Activated CD8-positive, alpha-beta memory T cell treated with anti-CD3 and anti-CD28 coated beads, Interleukin-2, amount 50 U/mL, for 1 hour (primary cell): ENCODE measurements around the gene MESP2.
A peak's percentile ranks its signal among the peaks of the same experiment; 100 is the strongest.

ENCODE experiments used
- DNase-seq: peaks from one replicate; pipeline ENCODE4 v3.0.0-alpha.2; 2020; ENCODE audit errors: extremely low read depth

The MESP2 gene

DNA sequence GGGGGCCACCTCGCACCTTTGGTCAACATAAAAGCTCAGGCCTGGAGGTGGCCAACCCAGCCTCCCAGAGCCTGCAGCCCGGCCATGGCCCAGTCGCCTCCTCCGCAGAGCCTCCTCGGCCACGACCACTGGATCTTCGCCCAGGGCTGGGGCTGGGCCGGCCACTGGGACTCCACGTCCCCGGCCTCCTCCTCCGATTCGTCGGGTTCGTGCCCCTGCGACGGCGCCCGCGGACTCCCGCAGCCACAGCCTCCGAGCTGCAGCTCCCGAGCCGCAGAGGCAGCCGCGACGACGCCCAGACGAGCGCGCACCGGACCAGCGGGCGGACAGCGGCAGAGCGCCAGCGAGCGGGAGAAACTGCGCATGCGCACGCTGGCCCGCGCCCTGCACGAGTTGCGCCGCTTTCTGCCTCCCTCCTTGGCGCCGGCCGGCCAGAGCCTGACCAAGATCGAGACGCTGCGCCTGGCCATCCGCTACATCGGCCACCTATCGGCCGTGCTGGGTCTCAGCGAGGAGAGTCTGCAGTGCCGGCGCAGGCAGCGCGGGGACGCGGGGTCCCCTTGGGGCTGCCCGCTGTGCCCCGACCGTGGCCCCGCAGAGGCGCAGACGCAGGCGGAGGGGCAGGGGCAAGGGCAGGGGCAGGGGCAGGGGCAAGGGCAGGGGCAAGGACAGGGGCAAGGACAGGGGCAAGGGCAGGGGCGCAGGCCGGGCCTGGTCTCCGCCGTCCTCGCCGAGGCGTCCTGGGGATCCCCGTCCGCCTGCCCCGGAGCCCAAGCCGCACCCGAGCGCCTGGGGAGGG, at the start of gene MESP2:
TSS of gene MESP2 (plus strand) at position 59 of the 799 bp plus-strand sequence. CDS start at position 85, 26 bp downstream.
- no peak for DNase-seq

DNA sequence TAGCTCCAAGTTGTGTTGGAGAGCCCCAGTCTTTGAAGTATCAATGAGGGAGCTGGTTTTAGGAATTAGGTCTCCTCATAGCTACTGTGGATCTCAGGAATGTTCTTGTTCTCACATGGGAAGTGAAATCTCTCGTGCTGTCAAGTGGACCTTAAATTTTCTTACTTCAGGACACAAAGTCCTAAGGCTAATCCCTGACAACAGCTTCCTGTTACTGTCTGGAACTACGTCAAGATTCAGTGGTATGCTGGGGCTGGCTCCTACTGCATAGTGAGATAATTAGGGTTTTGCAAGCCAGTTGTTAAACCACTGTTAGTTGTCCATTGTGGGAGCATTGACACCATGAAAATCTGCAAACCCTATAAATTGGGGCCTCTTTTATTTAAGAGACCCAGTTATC, 47.9 kb upstream of the MESP2 start:
- DNase-seq = no peak

DNA sequence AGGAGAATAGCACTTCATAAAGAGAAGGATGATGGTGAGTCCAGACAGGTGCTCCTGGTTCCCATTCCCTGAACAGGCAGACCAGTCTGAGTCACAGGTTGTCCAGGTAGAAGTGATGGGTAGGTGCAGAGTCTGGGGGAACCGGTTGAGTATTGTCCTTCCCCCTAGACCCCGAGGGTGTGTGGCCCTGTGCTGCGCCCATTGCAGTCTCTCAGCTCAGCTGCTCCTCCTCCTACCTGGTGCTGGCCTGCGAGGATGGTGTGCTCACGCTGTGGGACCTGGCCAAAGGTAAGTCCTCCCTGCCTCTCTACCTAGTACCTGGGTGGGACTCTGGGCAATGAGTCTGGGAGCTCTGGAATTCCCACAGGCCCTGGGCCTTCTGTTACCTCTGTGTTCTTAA, 44.9 kb upstream of the MESP2 start:
- DNase-seq = no peak

- DNase-seq = no peak
Observed at GRCh38 chr15:89732451-89733172, 43.5 kb upstream of the MESP2 start.

- DNase-seq = no peak
Observed at GRCh38 chr15:89735773-89736172, 40.4 kb upstream of the MESP2 start.

GRCh38 chr15:89740137-89740536, 36.0 kb upstream of the MESP2 start:
- peak; percentile 25 for DNase-seq

DNA sequence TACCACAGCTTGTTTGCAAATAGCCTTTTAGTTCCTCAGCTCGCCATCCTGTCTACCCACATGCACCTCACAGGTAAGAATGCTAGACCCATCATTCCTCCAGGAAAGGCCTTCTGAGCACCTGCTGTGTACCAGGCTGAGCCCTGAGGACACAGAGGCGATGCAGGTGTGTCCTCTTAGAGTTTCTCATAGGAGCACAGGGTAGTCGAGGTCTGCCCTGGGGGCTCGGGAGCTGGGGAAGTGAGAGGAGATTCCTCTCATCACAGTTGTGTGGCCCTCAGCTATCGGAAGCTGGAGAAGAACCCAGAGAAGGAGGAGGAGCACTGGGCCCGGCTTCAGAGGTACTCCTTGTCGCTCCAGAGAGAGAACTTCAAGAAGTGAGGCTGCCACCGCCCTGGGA, 33.1 kb upstream of the MESP2 start:
- DNase-seq = no peak

DNA sequence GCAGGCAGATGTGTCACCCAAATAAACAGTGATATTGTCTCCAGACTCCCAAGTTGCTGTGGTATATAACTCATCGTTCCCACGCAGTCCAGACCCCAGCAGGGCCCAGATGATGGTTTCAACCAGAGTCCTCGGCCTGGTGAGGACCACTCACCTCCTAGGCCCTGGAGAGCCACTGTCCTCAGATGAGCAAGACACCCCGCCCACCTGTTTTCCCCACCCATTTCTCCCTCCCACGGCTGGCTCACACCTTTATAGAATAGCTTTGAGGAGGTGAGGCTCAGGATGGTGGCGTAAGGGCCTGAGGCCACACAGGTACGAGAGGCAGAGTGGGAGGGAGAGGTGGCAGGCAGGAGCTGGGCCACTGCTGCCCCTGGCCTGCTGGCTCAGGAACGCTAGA, 32.5 kb upstream of the MESP2 start:
- no peak for DNase-seq

DNA sequence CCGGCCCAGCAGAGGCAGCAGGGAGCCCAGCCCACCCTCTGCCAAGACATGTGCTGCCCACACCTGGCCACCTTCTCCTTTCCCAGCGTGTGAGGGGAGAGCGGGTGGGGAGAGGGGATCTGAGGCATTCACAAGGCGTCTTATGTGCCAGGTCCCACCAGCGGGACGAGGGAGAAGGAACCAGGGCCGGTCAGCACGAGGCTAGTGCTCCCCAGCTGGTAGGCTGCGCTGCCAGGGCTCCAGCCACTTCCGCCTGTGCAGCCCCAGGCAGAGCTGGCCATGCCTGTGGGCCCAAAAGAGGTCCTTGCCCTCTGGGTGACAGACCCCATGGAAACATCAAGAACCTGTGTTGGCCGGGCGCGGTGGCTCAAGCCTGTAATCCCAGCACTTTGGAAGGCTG, 31.0 kb upstream of the MESP2 start:
- no peak for DNase-seq

- no peak for DNase-seq
Observed at GRCh38 chr15:89745768-89746167, 30.4 kb upstream of the MESP2 start.

DNA sequence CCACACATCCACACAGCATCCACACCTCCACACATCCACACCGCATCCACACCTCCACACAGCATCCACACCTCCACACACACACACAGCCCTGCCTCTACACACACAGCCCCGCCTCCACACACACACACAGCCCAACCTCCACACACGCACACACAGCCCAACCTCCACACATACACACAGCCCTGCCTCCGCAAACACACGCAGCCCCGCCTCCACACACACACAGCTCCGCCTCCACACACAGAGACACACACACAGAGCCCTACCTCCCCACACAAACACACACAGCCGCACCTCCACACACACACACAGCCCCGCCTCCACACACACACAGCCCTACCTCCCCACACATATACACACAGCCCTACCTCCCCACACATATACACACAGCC, 29.7 kb upstream of the MESP2 start:
- no peak for DNase-seq

- no peak for DNase-seq
Observed at GRCh38 chr15:89747708-89748682, 28.1 kb upstream of the MESP2 start.

GRCh38 chr15:89749054-89749453, 27.1 kb upstream of the MESP2 start:
- no peak for DNase-seq

DNA sequence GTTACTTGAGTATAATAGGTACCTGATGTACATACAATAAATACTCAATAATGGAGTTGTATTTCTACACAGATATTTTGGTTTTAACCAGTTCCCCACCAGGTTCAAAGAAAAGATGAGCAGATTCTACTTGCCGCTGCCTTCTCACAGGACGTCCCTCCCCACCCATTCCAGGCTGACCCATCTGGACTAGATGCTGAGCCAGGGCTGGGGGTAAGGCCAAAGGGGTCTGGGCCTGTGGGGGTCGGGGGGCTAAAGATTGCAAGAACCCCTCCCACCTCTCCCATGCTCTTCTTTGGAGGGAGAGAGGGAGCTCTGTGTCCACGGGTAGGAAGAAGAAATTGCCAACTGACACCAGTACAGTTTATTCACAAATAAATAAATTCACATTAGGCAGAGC, 26.6 kb upstream of the MESP2 start:
- DNase-seq = no peak

- DNase-seq = no peak
Observed at GRCh38 chr15:89749951-89750559, 26.1 kb upstream of the MESP2 start.

GRCh38 chr15:89750560-89751542, 25.3 kb upstream of the MESP2 start, which contains the start of gene MESP1:
Gene MESP1, minus strand, starts transcription at chr15:89751249. Its CDS starts 18 bp downstream, at chr15:89751231.
- DNase-seq = peak; percentile 61

DNA sequence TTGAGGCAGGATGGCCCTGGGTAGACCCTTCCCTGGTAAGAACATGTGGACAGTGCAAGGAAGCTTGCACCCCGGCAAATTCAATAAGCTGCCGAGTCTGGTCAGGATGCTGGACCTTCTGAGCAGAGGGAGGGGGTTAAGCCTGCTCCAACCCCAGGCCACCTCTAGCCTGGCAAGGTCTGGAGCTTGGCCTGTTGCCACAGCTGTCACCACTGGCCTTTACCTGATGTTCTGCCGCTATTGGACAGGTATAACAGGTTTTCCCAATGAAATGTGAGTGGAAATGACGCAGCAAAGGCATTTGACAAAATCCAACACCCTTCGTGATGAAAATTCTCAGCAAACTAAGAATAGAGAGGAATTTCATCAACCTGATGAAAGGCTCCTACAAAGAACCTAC, 24.4 kb upstream of the MESP2 start:
- DNase-seq = no peak

DNA sequence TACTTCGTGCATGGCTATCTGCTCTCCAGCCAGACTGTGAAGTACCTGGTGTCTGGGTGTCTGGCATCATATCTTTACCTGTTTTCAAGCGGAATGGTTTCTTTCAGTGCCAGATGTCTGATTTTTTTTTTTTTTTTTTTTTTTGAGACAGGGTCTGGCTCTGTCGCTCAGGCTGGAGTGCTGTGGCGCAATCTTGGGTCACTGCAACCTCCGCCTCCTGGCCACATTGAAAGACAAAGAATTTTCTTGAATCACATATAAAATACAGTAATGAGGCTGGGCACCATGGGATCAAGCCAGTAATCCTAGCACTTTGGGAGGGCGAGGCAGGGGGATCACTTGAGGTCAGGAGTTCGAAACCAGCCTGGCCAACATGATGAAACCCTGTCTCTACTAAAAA, 22.3 kb upstream of the MESP2 start:
- no peak for DNase-seq

DNA sequence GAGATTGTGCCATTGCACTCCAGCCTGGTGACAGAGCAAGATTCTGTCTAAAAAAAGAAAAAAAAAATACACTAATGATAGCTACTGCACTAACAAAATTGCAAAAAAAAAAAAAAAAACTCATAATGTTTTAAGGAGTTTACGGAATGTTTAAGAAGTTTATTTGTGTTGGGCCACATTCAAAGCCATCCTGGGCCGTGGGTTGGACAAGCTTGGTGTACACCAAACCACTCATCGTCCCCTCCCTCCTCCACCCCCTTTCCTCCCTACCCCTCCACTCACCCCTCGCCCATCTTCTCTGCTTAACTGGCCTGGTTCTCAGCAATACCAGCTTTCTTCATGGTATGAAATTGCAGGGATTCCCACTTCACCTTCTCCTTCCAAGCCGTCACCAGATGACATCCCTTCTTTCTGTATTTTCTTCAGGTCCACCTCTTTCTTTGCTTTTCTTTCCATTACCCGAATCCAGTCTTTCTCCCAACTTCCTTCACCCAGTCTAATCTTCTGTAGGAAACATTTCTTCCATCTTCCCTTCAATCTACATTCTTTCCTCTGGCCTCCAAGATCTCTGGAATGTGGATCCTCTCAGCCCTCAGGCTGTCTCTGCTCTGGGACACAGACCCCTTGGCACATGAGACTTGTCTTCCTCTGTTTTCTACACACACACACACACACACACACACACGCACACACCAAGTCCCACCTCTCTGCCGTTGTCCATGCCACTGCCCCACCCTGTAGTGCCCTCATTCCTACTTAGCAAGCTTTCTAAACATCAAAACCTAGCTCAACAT, 21.6 kb upstream of the MESP2 start:
- DNase-seq = no peak

- no peak for DNase-seq
Observed at GRCh38 chr15:89755701-89756100, 20.4 kb upstream of the MESP2 start.
